Prostate gland (tissue), 2 donors: Measurements from ENCODE around the gene ASPDH. TPM values are rescaled to one million over a fixed set of nuclear protein-coding genes. Genes with fewer than 3 reads are reported as not detected.

Experiments
- DNase-seq: peaks from one replicate; pipeline ENCODE4 v3.0.0-alpha.2; 2019; ENCODE audit warnings: low spot score
- H3K27ac ChIP-seq, 2 donors: fragments of 200-600 bp; sonication (generic); 2 replicates each; pipeline ENCODE4 v1.5.1; 2017 to 2019
- H3K27me3 ChIP-seq: fragments of 200-600 bp; sonication (generic); replicated peaks from 2 replicates; pipeline ENCODE4 v1.5.1; 2019; ENCODE audit not compliant: insufficient read depth
- H3K36me3 ChIP-seq, 2 donors: fragments of 200-600 bp; sonication (generic); 1 replicate in 1 of 2; 2 replicates in 1 of 2; pipeline versions ENCODE4 v1.5.1 to v1.8.1; 2017 to 2019
- H3K4me1 ChIP-seq: fragments of 200-600 bp; sonication (generic); replicated peaks from 2 replicates; pipeline ENCODE4 v1.5.1; 2019
- H3K4me3 ChIP-seq, 2 donors: fragments of 200-600 bp; sonication (generic); 2 replicates each; pipeline ENCODE4 v1.5.1; 2017 to 2019
- H3K9me3 ChIP-seq: fragments of 200-600 bp; sonication (generic); 2 replicates; pipeline ENCODE4 v1.5.1; 2017
- CTCF ChIP-seq, 4 experiments: fragments of 200-600 bp in 2 of 4; fragments of 450-650 bp in 2 of 4; sonication (generic) in 2 of 4; IDR thresholded peaks; 1 replicate in 3 of 4; 2 replicates in 1 of 4; pipeline ENCODE4 v1.5.1; 2016 to 2019; ENCODE audit warnings: antibody characterized with exemption in 4 of 4, mild to moderate bottlenecking in 2 of 4, moderate library complexity in 2 of 4
- POLR2A ChIP-seq: fragments of 450-650 bp; IDR thresholded peaks from one replicate; pipeline ENCODE4 v1.6.1; 2016; ENCODE audit warnings: antibody characterized with exemption, mild to moderate bottlenecking
- POLR2AphosphoS5 ChIP-seq: sonication (generic); formaldehyde crosslinking; IDR thresholded peaks from one replicate; pipeline ENCODE4 v1.6.1; 2017; ENCODE audit warnings: antibody characterized with exemption
- WGBS: methylation state at CpG from one replicate; pipeline ENCODE4 v1.1.5; 2018; 5-methylcytosine and 5-hydroxymethylcytosine counted together
- intact Hi-C: fragments of 100-400 bp; cut with DNase I; formaldehyde crosslinking; loops from one replicate; pipeline ENCODE4 v1.14.2; 2022
- total RNA-seq, 2 donors: library from RNA; depleted of rRNA; stranded (reverse); fragments of >200 nt; gene quantifications; one replicate each; pipeline ENCODE4 v1.1.0, GENCODE V29; 2016

Gene ASPDH
- total RNA-seq, 2 donors from 2014 or later = not detected

GRCh38 chr19:50495020-50495531 lies 18.6 kb downstream of the ASPDH start:
- Histone ChIP-seq H3K9me3 (no peaks in the 10 kb centered on the region), H3K4me1 (no peaks in the 10 kb centered on the region), H3K27me3 (no peaks in the 10 kb centered on the region), H3K4me3 (no peak overlapping the region), H3K27ac (no peak overlapping the region), H3K36me3 (no peaks in the 10 kb centered on the region)
- intact Hi-C loops = no loop called here
- 87% methylated on average over 5 of the region's 5 CpGs for WGBS
- no peak for DNase-seq
- TF ChIP-seq POLR2AphosphoS5 (no peak), CTCF (IDR thresholded peaks at IDR 0.05) (no peak), POLR2A (no peak)

GRCh38 chr19:50494186-50495019 lies 19.3 kb downstream of the ASPDH start:
- TF ChIP-seq CTCF (IDR thresholded peaks at IDR 0.05) (no peak), POLR2A (no peak), POLR2AphosphoS5 (no peak)
- Histone ChIP-seq H3K36me3 (no peaks in the 10 kb centered on the region), H3K9me3 (no peaks in the 10 kb centered on the region), H3K4me3 (no peak overlapping the region), H3K27ac (no peak overlapping the region), H3K27me3 (no peaks in the 10 kb centered on the region), H3K4me1 (no peaks in the 10 kb centered on the region)
- intact Hi-C loops = no loop called here
- 59% methylated on average over 7 of the region's 7 CpGs for WGBS
- no peak for DNase-seq

GRCh38 chr19:50493171-50493570 lies 20.5 kb downstream of the ASPDH start:
- Histone ChIP-seq H3K4me3 (no peak overlapping the region), H3K27me3 (no peaks in the 10 kb centered on the region), H3K4me1 (no peaks in the 10 kb centered on the region), H3K27ac (no peak overlapping the region), H3K36me3 (no peaks in the 10 kb centered on the region), H3K9me3 (no peaks in the 10 kb centered on the region)
- intact Hi-C loops = no loop called here
- no peak for DNase-seq
- TF ChIP-seq POLR2A (no peak), POLR2AphosphoS5 (no peak), CTCF (IDR thresholded peaks at IDR 0.05) (no peak)
- 65% methylated on average over 8 of the region's 8 CpGs for WGBS

DNA sequence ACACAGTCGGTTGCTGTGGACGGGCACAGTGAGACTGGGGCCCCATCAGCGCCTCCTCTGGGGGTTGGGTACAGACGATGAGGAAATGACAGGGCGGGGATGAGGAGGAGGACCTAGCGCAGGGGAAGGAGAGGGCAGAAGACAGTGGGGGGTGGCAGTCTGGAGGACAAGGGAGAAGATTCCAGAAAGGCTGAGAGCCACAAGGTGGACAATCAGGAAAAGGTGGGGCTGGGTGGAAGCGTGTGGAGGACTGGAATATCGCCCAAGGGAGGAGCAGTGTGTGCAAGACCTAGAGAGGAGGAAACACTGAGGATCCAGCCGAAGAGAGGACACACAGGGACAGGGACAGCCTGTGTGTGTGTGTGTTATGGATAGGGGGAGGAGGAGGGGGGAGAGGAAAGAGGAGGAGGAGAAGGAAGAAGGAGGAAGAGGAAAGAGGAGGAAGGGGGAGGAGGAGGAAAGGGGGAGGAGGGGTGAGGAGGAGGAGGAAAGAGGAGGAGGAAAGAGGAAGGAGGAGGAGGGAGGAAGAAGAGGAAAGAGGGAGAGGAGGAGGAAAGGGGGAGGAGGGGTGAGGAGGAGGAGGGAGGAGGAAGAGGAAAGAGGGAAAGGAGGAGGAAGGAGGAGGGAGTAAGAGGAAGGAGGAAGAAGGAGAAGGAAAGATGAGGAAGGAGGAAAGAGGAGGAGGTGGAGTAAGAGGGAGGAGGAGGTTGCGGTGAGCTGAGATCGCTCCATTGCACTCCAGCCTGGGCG lies 21.2 kb downstream of the ASPDH start:
- Histone ChIP-seq H3K27ac (no peak overlapping the region), H3K4me1 (no peaks in the 10 kb centered on the region), H3K36me3 (no peaks in the 10 kb centered on the region), H3K4me3 (no peak overlapping the region), H3K9me3 (no peaks in the 10 kb centered on the region), H3K27me3 (no peaks in the 10 kb centered on the region)
- no peak for DNase-seq
- TF ChIP-seq POLR2AphosphoS5 (no peak), POLR2A (no peak), CTCF (IDR thresholded peaks at IDR 0.05) (no peak)
- WGBS = 5% methylated on average over 9 of the region's 12 CpGs
- intact Hi-C loops = no loop called here
